Activated T-cell treated with anti-CD3 and anti-CD28 coated beads, Interleukin-2, amount 50 U/mL, for 24 hours (primary cell): ENCODE data around the gene SMIM27.

ENCODE experiments used
- DNase-seq: peaks from one replicate; pipeline ENCODE4 v3.0.0-alpha.2; 2020
- H3K27ac Mint-ChIP-seq: 2 replicates; pipeline ENCODE4 v1.8.0; 2020; ENCODE audit warnings: mild to moderate bottlenecking, mixed read lengths
- H3K27me3 Mint-ChIP-seq: 2 replicates; pipeline ENCODE4 v1.8.0; 2020; ENCODE audit warnings: mixed read lengths
- H3K36me3 Mint-ChIP-seq: 2 replicates; pipeline ENCODE4 v1.8.0; 2020; ENCODE audit warnings: low read depth, mixed read lengths
- H3K4me1 Mint-ChIP-seq: 2 replicates; pipeline ENCODE4 v1.8.0; 2020; ENCODE audit warnings: low read depth, mixed read lengths
- H3K4me3 Mint-ChIP-seq: 2 replicates; pipeline ENCODE4 v1.8.0; 2020; ENCODE audit warnings: mild to moderate bottlenecking, moderate library complexity, mixed read lengths
- H3K9me3 Mint-ChIP-seq: 2 replicates; pipeline ENCODE4 v1.8.0; 2020; ENCODE audit warnings: mixed read lengths

The SMIM27 gene

GRCh38 chr9:32573821-32574220 is 21.7 kb downstream of the SMIM27 start:
- H3K36me3 Mint-ChIP-seq: peaks cover 28% of the 10 kb centered on the region
- no peak for DNase-seq
- peaks cover 8% of the 10 kb centered on the region for H3K27me3 Mint-ChIP-seq
- peak overlapping the region; percentile 99 for H3K4me3 Mint-ChIP-seq
- peak overlapping the region; percentile 99 for H3K27ac Mint-ChIP-seq
- H3K9me3 Mint-ChIP-seq: no peaks in the 10 kb centered on the region
- peaks cover 31% of the 10 kb centered on the region for H3K4me1 Mint-ChIP-seq

- no peak for DNase-seq
- no peaks in the 10 kb centered on the region for H3K9me3 Mint-ChIP-seq
- peaks cover 30% of the 10 kb centered on the region for H3K4me1 Mint-ChIP-seq
- H3K4me3 Mint-ChIP-seq: no peak overlapping the region
- peaks cover 21% of the 10 kb centered on the region for H3K36me3 Mint-ChIP-seq
- H3K27ac Mint-ChIP-seq: no peak overlapping the region
- peaks cover 16% of the 10 kb centered on the region for H3K27me3 Mint-ChIP-seq
Measured at GRCh38 chr9:32574858-32575257, 22.7 kb downstream of the SMIM27 start.

- no peak overlapping the region for H3K27ac Mint-ChIP-seq
- peaks cover 6% of the 10 kb centered on the region for H3K36me3 Mint-ChIP-seq
- no peak for DNase-seq
- no peak overlapping the region for H3K4me3 Mint-ChIP-seq
- H3K9me3 Mint-ChIP-seq: no peaks in the 10 kb centered on the region
- H3K27me3 Mint-ChIP-seq: peaks cover 25% of the 10 kb centered on the region
- H3K4me1 Mint-ChIP-seq: peaks cover 11% of the 10 kb centered on the region
Measured at GRCh38 chr9:32577316-32577715, 25.2 kb downstream of the SMIM27 start.

GRCh38 chr9:32578976-32579375 is 26.8 kb downstream of the SMIM27 start:
- peaks cover 25% of the 10 kb centered on the region for H3K27me3 Mint-ChIP-seq
- no peak for DNase-seq
- no peaks in the 10 kb centered on the region for H3K36me3 Mint-ChIP-seq
- no peak overlapping the region for H3K27ac Mint-ChIP-seq
- H3K4me1 Mint-ChIP-seq: peaks cover 2% of the 10 kb centered on the region
- no peak overlapping the region for H3K4me3 Mint-ChIP-seq
- H3K9me3 Mint-ChIP-seq: no peaks in the 10 kb centered on the region

- DNase-seq: peak; percentile 84
- no peaks in the 10 kb centered on the region for H3K4me1 Mint-ChIP-seq
- H3K36me3 Mint-ChIP-seq: no peaks in the 10 kb centered on the region
- H3K4me3 Mint-ChIP-seq: no peak overlapping the region
- no peaks in the 10 kb centered on the region for H3K9me3 Mint-ChIP-seq
- peaks cover 28% of the 10 kb centered on the region for H3K27me3 Mint-ChIP-seq
- no peak overlapping the region for H3K27ac Mint-ChIP-seq
Measured at GRCh38 chr9:32579706-32580331, 27.7 kb downstream of the SMIM27 start.

GRCh38 chr9:32580631-32581300 is 28.6 kb downstream of the SMIM27 start:
- H3K27ac Mint-ChIP-seq: no peak overlapping the region
- no peak overlapping the region for H3K4me3 Mint-ChIP-seq
- no peaks in the 10 kb centered on the region for H3K36me3 Mint-ChIP-seq
- H3K4me1 Mint-ChIP-seq: no peaks in the 10 kb centered on the region
- peaks cover 32% of the 10 kb centered on the region for H3K27me3 Mint-ChIP-seq
- no peak for DNase-seq
- no peaks in the 10 kb centered on the region for H3K9me3 Mint-ChIP-seq

GRCh38 chr9:32581512-32582143 is 29.5 kb downstream of the SMIM27 start:
- H3K4me3 Mint-ChIP-seq: no peak overlapping the region
- no peaks in the 10 kb centered on the region for H3K4me1 Mint-ChIP-seq
- H3K9me3 Mint-ChIP-seq: no peaks in the 10 kb centered on the region
- no peak overlapping the region for H3K27ac Mint-ChIP-seq
- H3K36me3 Mint-ChIP-seq: no peaks in the 10 kb centered on the region
- peaks cover 39% of the 10 kb centered on the region for H3K27me3 Mint-ChIP-seq
- no peak for DNase-seq

GRCh38 chr9:32584784-32585183 is 32.7 kb downstream of the SMIM27 start:
- H3K27ac Mint-ChIP-seq: no peak overlapping the region
- no peaks in the 10 kb centered on the region for H3K9me3 Mint-ChIP-seq
- no peak overlapping the region for H3K4me3 Mint-ChIP-seq
- H3K36me3 Mint-ChIP-seq: no peaks in the 10 kb centered on the region
- peaks cover 26% of the 10 kb centered on the region for H3K27me3 Mint-ChIP-seq
- no peak for DNase-seq
- no peaks in the 10 kb centered on the region for H3K4me1 Mint-ChIP-seq

- no peak overlapping the region for H3K27ac Mint-ChIP-seq
- no peak overlapping the region for H3K4me3 Mint-ChIP-seq
- DNase-seq: no peak
- no peaks in the 10 kb centered on the region for H3K4me1 Mint-ChIP-seq
- peaks cover 23% of the 10 kb centered on the region for H3K27me3 Mint-ChIP-seq
- no peaks in the 10 kb centered on the region for H3K36me3 Mint-ChIP-seq
- H3K9me3 Mint-ChIP-seq: no peaks in the 10 kb centered on the region
Measured at GRCh38 chr9:32587901-32588300, 35.8 kb downstream of the SMIM27 start.

- no peak overlapping the region for H3K4me3 Mint-ChIP-seq
- no peaks in the 10 kb centered on the region for H3K4me1 Mint-ChIP-seq
- H3K27me3 Mint-ChIP-seq: peaks cover 23% of the 10 kb centered on the region
- no peak overlapping the region for H3K27ac Mint-ChIP-seq
- no peaks in the 10 kb centered on the region for H3K36me3 Mint-ChIP-seq
- no peaks in the 10 kb centered on the region for H3K9me3 Mint-ChIP-seq
- DNase-seq: no peak
Measured at GRCh38 chr9:32589083-32589723, 37.1 kb downstream of the SMIM27 start.

GRCh38 chr9:32590476-32590875 is 38.3 kb downstream of the SMIM27 start:
- Mint-ChIP-seq H3K36me3 (no peaks in the 10 kb centered on the region), H3K4me3 (no peak overlapping the region), H3K9me3 (no peaks in the 10 kb centered on the region), H3K27ac (no peak overlapping the region), H3K4me1 (no peaks in the 10 kb centered on the region), H3K27me3 (peaks cover 19% of the 10 kb centered on the region)
- DNase-seq: no peak

GRCh38 chr9:32590898-32591297 is 38.8 kb downstream of the SMIM27 start:
- no peak overlapping the region for H3K4me3 Mint-ChIP-seq
- DNase-seq: no peak
- no peaks in the 10 kb centered on the region for H3K36me3 Mint-ChIP-seq
- no peak overlapping the region for H3K27ac Mint-ChIP-seq
- H3K9me3 Mint-ChIP-seq: no peaks in the 10 kb centered on the region
- peaks cover 2% of the 10 kb centered on the region for H3K4me1 Mint-ChIP-seq
- peaks cover 17% of the 10 kb centered on the region for H3K27me3 Mint-ChIP-seq

- Mint-ChIP-seq H3K27me3 (peaks cover 27% of the 10 kb centered on the region), H3K4me1 (peaks cover 2% of the 10 kb centered on the region), H3K36me3 (no peaks in the 10 kb centered on the region), H3K27ac (no peak overlapping the region), H3K9me3 (no peaks in the 10 kb centered on the region), H3K4me3 (no peak overlapping the region)
- DNase-seq: no peak
Measured at GRCh38 chr9:32596096-32596865, 44.2 kb downstream of the SMIM27 start.

GRCh38 chr9:32596936-32597335 is 44.8 kb downstream of the SMIM27 start:
- Mint-ChIP-seq H3K27ac (no peak overlapping the region), H3K27me3 (peaks cover 20% of the 10 kb centered on the region), H3K4me1 (peaks cover 2% of the 10 kb centered on the region), H3K36me3 (no peaks in the 10 kb centered on the region), H3K9me3 (no peaks in the 10 kb centered on the region), H3K4me3 (no peak overlapping the region)
- no peak for DNase-seq
